ELR (cell line): ENCODE measurements around the gene ACSF3.

Source experiments
- DNase-seq: peaks from one replicate; pipeline ENCODE4 v3.0.0-alpha.2; 2015; ENCODE audit warnings: low read depth

The ACSF3 gene

DNA sequence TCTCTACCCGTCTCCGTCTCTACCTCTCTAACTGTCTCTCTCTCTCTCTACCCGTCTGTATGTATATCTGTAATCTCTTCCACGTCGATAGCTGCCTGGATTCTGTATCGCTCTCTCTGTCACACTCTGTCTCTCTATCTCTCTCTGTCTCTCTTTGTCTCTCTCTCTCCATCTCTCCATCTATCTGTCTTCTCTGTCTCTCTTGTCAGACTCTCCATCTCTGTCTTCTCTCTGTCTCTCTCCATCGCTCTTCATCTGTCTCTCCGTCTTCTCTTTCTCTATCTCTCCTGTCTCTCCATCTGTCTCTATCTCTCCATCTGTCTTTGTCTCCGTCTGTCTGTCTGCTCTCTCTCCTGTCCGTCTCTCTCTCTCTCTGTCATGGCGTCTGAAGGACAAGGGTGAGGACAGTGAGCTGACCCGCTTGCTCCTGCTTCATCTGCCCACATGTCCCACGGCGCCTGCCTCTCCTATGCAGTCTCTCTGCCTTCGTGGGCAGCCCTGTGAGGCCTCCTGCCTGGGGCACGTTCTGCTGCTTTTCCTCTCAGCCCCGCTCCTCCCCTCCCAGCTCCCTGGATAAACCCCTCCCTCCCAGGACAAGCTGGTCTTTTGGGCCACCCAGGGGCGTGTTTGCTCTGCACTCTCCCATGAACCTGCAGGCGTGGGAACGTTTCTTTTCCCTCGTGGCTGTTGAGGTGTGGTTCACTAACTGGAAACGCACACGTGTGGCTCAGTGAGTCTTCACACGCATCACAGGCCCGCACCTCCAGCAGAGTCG lies 18.9 kb downstream of the ACSF3 start:
- DNase-seq, result no peak

DNA sequence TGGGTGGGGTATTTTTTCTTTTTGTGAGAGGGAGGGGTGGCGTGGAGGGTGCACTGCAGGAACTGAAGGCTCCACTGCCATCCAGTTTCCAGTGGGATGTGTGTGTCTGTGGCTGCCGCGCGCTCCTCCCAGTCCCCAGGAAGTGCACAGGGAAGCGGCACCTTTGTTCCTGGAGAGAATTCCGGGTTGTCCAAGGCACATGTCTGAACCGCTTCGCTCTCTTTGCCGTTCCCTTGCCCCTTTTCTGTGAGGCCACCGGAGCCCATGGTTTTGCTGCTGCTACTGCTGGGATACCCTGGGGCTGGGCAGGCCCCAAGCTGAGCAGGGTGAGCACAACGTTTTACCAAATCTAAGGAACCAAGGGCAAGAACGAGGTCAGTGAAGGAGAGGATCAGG lies 19.5 kb downstream of the ACSF3 start:
- DNase-seq, result no peak

DNA sequence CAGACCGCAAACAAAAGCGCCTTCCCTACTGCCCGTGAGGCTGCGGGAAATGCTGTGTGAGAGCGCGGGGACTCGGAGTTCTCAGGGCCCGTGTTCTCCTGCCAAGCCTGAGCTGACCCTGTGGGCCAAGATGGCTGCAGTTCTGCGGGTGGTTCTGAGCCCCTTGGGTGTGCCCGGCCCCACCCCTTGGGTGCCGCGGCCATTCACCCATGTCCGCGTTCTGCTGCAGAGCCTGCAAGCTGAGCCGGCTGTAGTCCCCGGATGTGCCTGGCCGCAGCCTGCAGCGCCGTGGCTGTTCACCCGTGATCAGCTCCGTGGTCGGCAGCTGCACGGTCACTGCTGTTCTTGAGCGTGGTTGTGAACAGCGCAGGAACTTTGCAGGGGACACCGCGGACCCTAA lies 20.0 kb downstream of the ACSF3 start:
- DNase-seq, result no peak

DNA sequence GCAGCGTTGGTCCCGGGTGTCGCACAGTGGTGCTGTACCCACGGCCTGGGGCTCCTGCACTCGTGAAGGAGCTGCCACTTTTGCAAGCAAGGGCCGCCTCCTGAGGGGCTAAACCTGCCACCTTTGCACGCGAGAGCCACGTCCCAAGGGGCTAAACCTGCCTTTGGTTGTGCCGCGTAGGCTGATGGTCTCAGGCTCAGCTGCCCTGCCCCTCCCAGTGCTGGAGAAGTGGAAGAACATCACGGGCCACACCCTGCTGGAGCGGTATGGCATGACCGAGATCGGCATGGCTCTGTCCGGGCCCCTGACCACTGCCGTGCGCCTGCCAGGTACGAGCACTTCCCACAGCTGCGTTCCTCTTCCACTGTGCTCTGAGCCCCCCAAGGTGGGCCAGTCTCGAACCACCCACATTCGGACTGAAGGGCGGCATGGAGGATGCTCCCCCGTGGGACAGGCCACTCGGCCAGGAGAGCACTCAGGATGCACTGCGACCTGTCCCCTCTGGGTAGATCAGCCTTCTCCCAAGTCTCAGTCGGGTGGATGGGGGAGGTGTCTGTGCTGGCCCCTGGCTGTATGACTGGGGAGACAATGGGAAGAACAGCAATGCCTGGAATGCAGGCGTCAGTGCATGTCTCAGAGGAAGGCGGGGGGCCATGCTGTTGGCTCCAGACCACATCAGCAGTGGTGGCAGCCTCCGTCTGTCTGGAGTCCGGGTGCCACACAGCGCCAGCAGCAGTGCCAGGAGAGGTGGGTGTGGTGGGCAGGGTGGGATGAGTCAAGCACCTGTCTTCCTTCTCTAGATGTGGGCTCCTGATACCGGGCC lies 20.7 kb downstream of the ACSF3 start:
- DNase-seq, result peak; percentile 10

DNA sequence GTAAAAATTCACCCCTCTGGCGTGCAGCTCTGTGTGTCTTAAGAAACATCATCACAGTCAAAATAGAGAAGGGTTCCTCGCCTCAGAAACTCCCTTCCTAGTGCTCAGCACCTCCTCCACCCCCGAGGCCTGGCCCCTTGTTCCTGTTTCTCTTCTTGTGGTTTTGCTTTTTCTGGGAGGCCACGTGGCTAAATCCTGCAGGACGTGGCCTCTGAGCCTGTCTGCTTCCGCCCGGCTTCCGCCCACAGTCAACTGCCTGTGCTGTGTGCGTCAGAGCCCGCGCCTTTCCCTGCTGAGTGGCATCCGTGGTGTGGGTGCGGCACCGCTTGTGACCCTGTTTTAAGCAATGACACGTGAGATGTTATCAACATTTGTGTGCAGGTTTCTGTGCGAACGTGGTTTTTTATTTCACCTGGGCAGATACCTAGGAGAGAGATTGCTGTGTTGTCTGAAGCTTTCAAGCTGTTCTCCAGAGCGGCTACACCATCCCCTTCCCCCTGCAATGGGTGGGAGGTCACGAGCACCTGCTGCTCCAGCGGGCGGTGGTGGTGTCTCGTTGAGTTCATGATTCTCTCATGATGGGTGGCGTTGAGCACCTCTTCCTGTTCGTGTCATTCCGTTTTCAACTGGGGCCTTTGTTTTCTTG lies 21.7 kb downstream of the ACSF3 start:
- no peak for DNase-seq

DNA sequence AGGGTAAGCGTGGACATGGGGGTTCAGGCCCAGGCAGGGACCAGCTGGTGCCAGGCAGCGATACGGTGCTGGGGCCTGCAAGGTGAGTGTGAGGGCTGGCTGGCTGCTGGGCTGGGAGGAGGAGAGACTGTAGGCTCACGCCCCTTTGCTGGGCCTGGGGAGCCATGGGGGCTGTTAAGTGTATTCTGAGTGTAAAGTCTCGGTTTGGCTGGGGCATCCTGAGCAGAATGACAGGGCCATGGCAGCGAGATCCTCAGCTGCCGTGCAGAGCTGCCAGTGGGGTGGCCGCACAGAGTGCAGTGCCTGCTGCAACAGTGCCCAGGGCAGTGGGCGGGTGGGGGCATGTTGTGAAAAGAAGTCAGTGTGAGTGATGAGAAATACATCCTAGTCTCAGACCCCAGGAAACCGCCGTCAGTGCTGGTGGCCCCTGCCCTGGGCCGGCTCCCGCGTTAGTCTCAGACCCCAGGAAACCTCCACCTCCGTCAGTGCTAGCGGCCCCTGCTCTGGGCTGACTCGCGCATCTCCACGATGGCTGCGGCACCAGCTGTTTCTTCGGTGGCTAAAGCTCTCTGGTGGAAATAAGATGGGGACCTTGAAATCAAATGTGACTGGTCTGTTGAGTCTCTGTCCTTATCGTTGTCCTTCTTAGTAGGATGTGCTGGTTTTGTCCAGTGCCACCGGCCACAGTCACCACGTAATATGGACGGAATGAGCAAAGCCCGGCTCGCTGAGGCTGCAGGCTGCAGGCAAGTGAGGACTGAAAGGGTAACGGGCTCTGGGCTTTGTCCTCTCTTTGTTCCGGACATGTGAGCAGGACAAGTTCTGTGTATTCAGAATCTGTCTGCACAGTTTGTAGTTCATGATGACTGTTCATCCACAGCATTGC lies 22.9 kb downstream of the ACSF3 start:
- no peak for DNase-seq

DNA sequence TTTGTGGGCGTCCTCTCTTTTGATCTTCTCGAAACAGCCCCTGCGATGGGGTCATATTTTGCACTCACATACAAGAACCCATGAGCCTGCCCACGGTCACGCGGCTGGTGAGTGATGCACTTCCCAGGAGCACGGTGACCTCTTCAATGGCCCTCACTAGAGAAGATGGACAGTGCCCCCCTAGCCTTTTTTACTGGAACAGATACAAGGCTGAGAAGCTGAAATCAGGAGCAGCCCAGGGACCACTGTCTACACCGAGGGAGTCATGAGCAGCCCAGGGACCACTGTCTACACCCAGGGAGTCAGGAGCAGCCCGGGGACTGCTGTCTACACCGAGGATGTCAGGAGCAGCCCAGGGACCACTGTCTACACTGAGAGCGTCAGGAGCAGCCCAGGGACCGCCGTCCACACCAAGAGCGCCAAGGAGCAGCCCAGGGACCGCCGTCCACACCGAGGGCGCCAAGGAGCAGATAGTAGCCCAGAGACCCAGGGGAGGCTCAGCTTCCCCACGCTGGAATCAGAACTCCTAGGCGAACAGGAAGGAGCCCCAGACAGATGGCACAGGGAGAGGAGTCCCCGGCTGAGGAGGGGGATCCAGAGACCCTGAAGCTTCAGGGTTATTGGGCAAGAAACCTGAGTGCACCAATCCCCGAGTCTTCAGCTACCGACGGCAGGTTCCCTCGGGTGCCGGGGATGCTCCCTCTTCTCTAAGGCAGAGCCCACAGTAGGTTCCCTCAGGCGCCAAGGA lies 23.7 kb downstream of the ACSF3 start:
- no peak for DNase-seq

DNA sequence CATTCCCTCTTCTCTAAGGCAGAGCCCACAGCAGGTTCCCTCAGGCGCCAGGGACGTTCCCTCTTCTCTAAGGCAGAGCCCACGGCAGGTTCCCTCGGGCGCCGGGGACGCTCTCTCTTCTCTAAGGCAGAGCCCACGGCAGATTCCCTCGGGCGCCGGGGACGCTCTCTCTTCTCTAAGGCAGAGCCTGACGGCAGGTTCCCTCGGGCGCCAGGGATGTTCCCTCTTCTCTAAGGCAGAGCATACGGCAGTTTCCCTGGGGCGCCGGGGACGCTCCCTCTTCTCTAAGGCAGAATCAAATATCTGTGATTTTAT lies 24.3 kb downstream of the ACSF3 start:
- no peak for DNase-seq

DNA sequence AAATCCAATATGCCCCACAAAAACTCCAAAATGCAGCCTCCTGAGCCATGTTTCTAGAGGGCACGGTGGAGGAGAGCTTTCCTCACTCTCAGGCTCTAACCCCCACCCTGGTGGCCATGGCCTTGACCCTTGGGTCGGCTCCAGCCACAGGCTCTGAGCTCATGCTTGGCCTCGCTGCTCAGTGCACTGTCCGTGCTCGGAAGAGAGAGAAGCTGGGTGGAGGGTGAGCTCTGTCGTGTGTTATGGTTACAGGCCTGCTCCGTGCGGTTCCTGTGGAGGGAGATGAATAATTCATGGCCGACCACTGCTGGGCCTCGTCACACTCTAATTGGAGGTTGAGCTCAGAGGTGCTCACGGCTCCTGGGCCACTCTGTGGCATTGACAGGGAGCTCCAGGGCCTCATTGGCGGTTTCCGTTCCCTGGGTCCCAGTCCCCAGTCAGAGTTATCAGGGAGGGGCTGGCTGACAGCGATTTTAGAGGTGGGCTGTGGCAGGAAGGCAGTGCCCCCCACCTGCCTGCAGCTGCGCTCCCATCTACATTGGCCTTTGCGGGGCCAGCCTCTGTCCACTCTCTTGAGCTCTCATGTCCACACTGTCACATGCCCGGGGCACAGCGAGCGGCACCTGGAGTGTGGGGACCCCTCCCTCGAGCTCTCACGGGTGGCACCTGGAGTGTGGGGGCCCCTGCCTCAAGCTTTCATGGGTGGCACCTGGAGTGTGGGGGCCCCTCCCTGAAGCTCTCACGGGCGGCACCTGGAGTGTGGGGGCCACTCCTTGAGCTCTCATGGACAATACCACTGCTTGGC lies 24.9 kb downstream of the ACSF3 start:
- no peak for DNase-seq

DNA sequence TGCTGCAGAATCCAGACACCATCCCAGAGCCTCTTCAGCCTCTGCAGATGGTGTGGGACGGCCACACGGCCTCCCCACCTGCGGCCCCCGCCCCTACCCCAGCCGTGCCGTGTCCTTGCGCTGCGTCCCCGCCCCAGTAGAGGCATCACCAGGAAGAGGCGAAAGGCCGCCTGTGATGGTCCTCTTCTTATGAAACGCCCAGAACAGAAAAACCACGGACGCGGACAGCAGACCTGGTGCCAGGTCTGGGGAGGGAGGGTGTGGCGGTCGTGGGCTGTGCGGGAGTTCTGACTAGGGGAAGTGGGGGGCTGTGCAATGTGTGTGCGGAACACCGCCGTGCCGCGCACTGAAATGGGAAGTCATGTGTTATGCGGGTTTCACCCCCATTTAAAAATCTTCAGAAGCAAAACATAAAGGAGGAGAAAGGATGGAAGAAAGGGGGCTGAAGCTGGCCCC lies 25.5 kb downstream of the ACSF3 start:
- no peak for DNase-seq

DNA sequence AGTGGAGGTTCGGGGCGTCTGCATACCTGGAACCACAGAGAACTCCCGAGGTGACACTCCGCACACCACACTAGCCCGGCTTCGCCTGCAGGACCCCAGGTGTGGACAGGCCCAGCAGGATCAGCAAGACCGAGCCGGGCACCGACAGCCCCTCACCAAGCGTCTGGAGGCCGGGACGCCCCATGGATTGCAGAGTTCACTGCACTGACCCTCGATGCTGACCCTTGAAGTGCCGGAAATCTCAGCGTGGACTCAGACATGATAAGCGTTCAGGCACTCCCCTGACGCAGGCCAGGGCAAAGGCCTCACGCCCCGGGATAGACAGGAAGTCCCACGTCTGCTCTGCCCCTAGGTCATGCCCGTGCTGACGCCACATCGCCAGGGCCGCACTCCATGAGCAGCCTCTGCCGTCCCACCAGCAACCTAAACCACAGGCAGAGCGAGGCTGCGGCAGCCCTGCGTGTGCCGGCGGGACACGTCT lies 26.0 kb downstream of the ACSF3 start:
- no peak for DNase-seq

DNA sequence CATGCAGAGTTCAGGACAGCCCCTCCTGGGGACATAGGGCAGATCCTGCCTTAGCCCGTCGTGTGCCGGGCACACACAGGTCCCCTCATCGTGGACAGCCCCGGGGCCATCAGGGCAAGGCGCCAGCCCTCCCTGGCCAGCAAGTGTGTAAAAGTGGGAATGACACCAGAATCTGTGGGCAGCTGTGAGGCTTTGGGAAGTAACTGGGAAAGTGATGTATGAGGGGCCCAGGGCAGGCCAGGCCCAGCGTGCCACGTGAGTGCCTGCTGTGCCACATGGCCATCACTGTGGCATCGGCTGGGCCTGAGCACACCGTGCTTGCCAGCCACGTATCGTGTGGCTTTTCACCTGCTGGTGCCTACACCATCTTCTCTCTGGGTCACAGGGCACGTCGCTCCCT lies 26.6 kb downstream of the ACSF3 start:
- no peak for DNase-seq

DNA sequence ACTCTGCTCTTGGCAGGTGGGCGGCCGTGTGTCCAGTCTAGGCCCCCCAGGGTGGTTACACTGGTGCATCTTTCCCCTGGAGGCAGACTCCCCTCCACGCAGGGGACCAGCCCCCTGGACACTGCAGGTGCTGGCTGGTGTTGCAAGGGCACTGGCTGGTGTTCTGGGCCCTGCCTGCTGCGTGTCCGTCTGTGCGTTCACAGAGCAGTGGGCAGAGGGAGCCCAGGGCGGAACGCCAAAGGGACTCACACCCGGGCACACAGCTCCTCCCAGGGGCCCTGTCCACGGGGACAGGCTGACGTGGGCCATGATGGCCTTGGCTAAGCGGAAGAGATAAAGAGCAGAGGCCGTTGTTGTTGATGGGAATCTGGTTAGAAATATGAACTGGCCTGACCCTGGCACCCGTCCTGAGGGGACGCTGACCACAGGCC lies 27.3 kb downstream of the ACSF3 start:
- DNase-seq, result no peak

DNA sequence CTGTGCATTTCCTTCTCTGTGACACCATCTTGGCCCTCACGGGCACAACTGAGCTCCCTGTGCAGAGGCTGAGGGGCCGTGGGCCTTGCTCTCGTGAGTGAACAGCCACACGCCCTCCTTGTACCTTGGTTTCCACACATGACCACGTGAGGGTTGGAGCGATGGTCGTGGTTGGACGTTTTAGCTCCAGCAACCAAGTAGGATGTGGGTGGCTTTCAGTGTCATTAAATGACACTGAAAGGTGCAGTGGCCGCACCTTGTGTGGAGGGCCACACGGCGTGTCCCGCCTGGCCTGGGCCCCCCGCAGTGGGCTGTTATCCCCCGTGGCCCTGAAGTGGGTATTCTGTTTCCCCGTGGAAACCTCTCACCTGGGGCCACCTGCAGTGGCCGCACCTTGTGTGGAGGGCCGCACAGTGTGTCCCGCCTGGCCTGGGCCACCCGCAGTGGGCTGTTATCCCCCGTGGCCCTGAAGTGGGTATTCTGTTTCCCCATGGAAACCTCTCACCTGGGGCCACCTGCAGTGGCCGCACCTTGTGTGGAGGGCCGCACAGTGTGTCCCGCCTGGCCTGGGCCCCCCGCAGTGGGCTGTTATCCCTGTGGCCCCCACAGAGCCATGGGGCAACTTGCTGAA lies 28.2 kb downstream of the ACSF3 start:
- no peak for DNase-seq

DNA sequence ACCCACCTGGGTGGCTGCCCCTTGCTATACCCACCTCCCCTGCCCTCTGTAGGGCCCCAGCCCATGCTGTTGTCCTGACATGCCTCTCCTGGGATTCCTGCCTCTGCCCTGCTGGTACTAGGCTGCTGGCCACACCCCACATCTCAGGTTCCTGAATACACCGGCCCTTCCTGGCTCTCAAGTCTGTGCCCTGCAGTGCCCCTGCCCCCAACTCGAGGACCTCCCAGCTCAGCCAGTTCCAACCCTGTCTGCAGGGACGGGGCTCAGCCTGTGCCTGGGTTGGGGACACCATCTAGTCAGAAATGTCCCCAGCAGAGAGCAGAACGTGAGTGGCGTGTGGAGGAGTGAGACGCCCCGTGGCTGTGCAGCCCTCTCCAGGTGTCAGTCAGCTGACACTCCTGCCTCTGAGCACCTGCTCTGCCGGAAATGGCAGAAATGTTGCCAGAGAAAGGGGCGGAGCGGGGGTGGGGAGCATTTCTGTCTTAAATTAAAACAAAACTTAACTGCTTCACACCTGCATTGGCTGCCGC lies 28.7 kb downstream of the ACSF3 start:
- DNase-seq, result no peak

DNA sequence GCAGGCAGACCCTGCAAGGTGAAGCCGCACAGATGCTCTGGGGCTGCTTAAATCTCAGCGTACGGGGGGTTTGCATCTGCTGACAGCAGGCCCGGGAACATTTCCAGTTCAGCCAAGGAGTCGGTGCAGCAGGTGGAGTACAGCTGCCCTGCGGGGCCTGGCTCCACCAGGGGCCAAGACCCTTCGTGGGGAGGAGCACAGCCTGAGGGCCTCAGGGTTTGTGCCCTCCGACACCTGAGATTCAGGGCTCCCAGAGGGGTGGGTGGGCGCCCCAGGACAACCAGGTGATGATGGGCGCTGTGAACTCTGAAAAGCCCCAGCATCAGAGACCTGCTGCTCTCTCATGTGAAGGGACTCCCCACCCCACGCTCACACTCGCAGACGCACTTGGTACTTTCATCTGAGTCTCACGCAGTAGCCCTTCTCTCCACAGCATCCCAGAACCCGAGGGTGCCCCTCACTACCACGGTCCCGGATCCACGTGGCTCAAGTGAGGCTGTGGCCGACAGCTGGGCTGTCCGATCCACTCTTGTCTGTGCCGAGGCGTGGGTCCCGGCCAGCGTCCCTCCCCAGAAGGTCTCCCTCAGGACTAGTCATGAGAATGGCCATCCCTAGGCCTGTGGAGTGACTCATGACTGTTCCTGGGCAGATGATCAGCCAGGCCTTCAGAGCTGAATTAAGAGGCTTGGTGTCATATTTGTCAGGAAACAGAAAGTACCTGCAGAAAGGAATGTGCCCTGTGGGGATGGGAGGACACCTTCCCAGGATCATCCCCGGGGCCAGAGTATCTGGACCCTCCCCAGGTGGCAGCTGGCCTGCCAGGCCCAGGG lies 29.6 kb downstream of the ACSF3 start:
- DNase-seq, result peak; percentile 7

DNA sequence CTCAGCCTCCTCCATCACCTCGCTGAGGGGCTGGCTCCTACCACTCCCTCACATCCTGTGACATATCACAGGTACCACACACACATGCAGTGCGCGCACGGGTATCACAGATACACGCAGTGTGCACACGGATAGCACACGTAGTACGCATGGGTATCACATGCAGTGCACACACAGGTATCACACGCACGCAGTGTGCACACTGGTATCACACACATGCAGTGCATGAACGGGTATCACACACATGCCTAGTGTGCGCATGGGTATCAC lies 30.1 kb downstream of the ACSF3 start:
- DNase-seq, result no peak

DNA sequence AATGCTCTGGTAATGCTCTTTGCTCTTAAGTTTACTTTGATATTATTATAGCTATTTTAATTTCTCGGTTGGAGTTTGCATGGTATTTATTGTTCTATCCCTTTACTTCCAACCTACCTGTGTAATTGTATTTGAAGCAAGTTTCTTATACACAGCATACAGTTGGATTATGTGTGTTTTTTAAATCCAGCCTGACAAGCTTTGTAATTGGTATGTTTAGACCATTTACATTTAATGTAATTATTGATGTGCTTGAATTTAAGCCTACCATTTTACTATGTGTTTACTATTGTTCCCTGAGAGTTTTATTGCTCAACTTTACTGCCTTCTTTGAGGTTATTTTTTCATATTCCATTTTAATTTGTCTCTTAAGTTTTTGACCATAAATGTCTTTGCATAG lies 35.7 kb downstream of the ACSF3 start:
- no peak for DNase-seq

DNA sequence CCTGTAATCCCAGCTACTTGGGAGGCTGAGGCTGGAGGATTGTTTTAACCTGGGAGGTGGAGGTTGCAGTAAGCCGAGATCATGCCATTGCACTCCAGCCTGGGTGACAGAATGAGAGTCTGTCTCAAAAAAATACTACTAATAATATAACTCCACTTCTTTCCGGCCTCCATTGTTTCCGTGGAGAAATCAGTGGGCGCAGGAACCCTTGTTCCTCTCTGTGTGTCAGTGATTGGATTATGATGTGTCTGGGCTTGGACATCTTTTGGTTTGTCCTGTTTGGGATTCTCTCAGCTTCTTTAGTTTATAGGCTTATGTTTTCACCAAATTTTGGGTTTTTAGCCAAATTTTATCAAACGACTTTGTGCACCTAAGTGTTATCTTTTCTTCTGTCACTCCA lies 36.8 kb downstream of the ACSF3 start:
- DNase-seq, result no peak
